OCI-LY3 (cell line): Measurements from ENCODE around the gene ADAMTS10.

Source experiments
- EZH2phosphoT487 ChIP-seq: fragments of 200-600 bp; shearing (Covaris generic); IDR thresholded peaks from 2 replicates; pipeline ENCODE4 v1.6.1; 2018; ENCODE audit warnings: antibody characterized with exemption, mixed run types, low read depth
- TF ChIP-seq, protein P1 (sequence below): fragments of 200-600, 300-600 bp; sonication (generic); IDR thresholded peaks from 2 replicates; pipeline ENCODE4 v1.5.1; 2014; ENCODE audit warnings: antibody characterized with exemption, low read length, low read depth

DNA sequence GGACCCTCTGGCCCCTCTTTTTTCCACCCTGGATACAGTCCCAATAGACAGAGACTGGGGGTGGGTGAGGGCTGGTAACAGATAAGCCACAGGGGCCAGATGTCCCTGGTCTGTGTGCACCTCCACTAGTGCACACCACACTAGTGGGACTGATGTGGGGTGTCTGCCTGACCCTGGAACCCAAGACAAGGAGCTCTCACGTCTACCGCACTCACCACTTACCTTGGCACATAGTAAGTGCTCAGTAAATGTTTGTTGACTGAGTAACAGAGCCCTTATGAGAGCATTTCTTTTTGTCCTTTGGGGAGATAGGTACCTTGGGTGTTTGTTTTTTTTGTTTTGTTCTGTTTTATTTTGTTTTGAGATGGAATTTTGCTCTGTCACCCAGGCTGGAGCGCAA lies 73.4 kb downstream of the ADAMTS10 start:
- TF ChIP-seq, protein P1, sequence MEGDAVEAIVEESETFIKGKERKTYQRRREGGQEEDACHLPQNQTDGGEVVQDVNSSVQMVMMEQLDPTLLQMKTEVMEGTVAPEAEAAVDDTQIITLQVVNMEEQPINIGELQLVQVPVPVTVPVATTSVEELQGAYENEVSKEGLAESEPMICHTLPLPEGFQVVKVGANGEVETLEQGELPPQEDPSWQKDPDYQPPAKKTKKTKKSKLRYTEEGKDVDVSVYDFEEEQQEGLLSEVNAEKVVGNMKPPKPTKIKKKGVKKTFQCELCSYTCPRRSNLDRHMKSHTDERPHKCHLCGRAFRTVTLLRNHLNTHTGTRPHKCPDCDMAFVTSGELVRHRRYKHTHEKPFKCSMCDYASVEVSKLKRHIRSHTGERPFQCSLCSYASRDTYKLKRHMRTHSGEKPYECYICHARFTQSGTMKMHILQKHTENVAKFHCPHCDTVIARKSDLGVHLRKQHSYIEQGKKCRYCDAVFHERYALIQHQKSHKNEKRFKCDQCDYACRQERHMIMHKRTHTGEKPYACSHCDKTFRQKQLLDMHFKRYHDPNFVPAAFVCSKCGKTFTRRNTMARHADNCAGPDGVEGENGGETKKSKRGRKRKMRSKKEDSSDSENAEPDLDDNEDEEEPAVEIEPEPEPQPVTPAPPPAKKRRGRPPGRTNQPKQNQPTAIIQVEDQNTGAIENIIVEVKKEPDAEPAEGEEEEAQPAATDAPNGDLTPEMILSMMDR, result no peak
- TF ChIP-seq EZH2phosphoT487, result no peak
